ENCODE results near the gene INTS6. TPM values are rescaled to one million over a fixed set of nuclear protein-coding genes. Genes with fewer than 3 reads are reported as not detected.

Gene INTS6
- total RNA-seq, 1 experiment from 2014 or later: 78.5 TPM

DNA sequence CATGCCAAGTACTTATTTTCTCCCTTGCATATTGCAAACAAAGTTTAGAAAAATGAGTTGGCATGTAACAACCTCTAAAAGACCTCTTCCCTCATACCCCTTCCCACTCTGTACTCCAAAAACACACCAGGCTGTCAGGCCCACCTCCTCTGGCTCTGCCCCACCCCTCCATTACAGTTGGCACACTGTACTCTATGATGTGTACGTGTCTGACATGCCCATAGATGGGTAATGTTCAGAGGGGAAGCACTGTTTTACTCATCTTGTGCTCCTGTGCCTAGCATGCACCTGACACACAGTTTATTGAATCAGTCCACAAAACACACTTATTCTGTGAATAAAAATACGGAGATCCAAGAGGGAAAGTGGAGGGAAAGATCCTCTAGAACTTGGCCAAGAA, 67.7 kb downstream of the INTS6 start:
- TF ChIP-seq, protein P1, sequence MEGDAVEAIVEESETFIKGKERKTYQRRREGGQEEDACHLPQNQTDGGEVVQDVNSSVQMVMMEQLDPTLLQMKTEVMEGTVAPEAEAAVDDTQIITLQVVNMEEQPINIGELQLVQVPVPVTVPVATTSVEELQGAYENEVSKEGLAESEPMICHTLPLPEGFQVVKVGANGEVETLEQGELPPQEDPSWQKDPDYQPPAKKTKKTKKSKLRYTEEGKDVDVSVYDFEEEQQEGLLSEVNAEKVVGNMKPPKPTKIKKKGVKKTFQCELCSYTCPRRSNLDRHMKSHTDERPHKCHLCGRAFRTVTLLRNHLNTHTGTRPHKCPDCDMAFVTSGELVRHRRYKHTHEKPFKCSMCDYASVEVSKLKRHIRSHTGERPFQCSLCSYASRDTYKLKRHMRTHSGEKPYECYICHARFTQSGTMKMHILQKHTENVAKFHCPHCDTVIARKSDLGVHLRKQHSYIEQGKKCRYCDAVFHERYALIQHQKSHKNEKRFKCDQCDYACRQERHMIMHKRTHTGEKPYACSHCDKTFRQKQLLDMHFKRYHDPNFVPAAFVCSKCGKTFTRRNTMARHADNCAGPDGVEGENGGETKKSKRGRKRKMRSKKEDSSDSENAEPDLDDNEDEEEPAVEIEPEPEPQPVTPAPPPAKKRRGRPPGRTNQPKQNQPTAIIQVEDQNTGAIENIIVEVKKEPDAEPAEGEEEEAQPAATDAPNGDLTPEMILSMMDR (IDR thresholded peaks at IDR 0.05; ENCODE audit: unreplicated experiment): no peak
- intact Hi-C loops (cut with micrococcal nuclease): no loop called here
- H3K9me3 Mint-ChIP-seq (ENCODE audit: unreplicated experiment): no peaks in the 10 kb centered on the region
- H3K36me3 Mint-ChIP-seq (ENCODE audit: insufficient read depth, unreplicated experiment): peaks cover 38% of the 10 kb centered on the region
- no peaks in the 10 kb centered on the region for H3K27me3 Mint-ChIP-seq (ENCODE audit: insufficient read depth, unreplicated experiment)
- no peak for DNase-seq (ENCODE audit: unreplicated experiment)
- no TSS peak for BruUV-seq (replicated peaks)
- ChIA-PET CTCF (no interaction called here), POLR2A (no interaction called here)
- H3K4me1 Mint-ChIP-seq (ENCODE audit: insufficient read depth, unreplicated experiment): peaks cover 6% of the 10 kb centered on the region
- H3K4me3 Mint-ChIP-seq (ENCODE audit: unreplicated experiment): no peak overlapping the region
- H3K27ac Mint-ChIP-seq (ENCODE audit: low read depth, unreplicated experiment): no peak overlapping the region

DNA sequence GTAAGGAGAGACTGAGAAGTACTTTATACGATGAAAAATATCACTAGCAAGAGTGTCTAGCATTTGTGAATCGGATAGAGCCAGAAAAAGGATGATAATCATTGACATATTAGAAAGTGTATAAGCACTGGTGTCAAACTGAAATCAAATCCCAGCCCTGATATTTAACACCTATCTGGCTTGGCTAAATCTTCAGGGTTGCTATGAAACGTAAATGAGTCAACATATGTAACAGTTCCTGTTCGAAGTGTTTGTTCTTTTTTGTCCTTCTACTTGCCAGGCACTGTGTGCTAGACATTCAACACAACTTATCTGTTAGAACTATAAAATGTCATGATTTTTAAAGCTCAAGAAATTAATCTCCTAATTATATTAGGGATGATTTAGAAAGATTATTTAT, 72.6 kb downstream of the INTS6 start:
- Mint-ChIP-seq H3K27me3 (ENCODE audit: insufficient read depth, unreplicated experiment) (no peaks in the 10 kb centered on the region), H3K36me3 (ENCODE audit: insufficient read depth, unreplicated experiment) (peaks cover 65% of the 10 kb centered on the region), H3K9me3 (ENCODE audit: unreplicated experiment) (no peaks in the 10 kb centered on the region), H3K27ac (ENCODE audit: low read depth, unreplicated experiment) (peak overlapping the region; percentile 83), H3K4me3 (ENCODE audit: unreplicated experiment) (no peak overlapping the region), H3K4me1 (ENCODE audit: insufficient read depth, unreplicated experiment) (peaks cover 7% of the 10 kb centered on the region)
- ChIA-PET POLR2A (interaction anchor here (0.6 to 1.4 kb wide), 6 partner anchors 12 to 1180 kb away, joined by 3 to 4 read pairs (median 3); no protein-coding TSS in a partner anchor), CTCF (interaction anchor here (1.0 kb wide), 1 partner anchor 417 kb away, joined by 5 read pairs; no protein-coding TSS in a partner anchor)
- DNase-seq (ENCODE audit: unreplicated experiment): peak; percentile 62
- TF ChIP-seq, protein P1 (IDR thresholded peaks at IDR 0.05; ENCODE audit: unreplicated experiment): no peak
- no TSS peak for BruUV-seq (replicated peaks)
- intact Hi-C loops (cut with micrococcal nuclease): no loop called here

DNA sequence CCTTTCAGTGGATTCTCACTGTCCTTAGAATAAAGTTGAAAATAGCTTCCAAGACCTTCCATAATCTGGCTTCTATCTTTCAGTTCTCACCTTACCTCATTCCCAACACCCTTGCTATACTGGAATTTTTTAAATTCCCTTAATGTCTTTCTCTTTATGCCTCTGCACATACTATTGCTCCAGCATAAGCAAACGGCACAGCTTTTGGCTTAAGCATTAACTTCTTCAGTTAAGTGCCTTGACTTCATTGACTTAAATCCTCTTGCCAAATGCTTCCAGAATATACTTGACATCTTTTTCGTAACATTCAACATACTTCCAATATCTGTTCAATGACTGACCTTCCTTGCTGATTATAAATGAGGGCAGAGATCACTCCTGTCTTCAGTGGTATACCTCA, 79.4 kb downstream of the INTS6 start:
- Mint-ChIP-seq H3K36me3 (ENCODE audit: insufficient read depth, unreplicated experiment) (peaks cover 43% of the 10 kb centered on the region), H3K27ac (ENCODE audit: low read depth, unreplicated experiment) (no peak overlapping the region), H3K4me1 (ENCODE audit: insufficient read depth, unreplicated experiment) (peaks cover 9% of the 10 kb centered on the region), H3K9me3 (ENCODE audit: unreplicated experiment) (no peaks in the 10 kb centered on the region), H3K4me3 (ENCODE audit: unreplicated experiment) (no peak overlapping the region), H3K27me3 (ENCODE audit: insufficient read depth, unreplicated experiment) (no peaks in the 10 kb centered on the region)
- POLR2A ChIA-PET: interaction anchor here (0.7 kb wide), 1 partner anchor 428 kb away, joined by 4 read pairs; no protein-coding TSS in a partner anchor
- TF ChIP-seq, protein P1 (IDR thresholded peaks at IDR 0.05; ENCODE audit: unreplicated experiment): no peak
- DNase-seq (ENCODE audit: unreplicated experiment): no peak
- intact Hi-C loops (cut with micrococcal nuclease): no loop called here
- no TSS peak for BruUV-seq (replicated peaks)
- CTCF ChIA-PET: interaction anchor here (0.6 kb wide), 1 partner anchor 563 kb away, joined by 3 read pairs; no protein-coding TSS in a partner anchor

DNA sequence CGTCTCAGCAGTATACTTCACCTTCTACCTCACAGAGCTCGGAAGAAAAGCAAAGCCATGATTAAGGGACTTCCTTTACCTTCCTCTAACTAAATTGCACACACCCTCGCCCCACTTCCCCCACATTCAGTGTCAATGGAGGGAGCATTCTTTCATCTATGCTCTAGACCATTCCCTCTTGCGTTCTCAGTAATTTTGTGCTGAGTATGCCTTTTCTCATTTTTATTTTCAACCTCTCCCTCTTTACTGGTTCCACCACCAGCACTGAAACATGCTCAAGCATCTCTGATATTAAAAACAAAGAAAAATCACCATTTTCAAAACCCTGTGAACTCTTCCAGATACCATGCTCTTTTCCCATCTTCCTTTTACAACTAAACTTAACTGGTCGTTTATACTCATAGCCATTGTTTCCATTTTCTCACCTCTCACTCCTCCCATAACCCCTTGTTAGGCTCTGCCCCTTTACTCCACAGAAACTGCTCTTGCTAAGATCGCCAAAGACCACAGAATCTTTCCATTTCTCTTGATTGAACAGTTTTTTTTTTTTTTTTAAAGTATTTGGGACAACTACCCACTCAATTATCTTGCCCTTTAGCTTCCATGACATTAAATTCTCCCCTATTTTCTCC, 81.0 kb downstream of the INTS6 start:
- TF ChIP-seq, protein P1 (IDR thresholded peaks at IDR 0.05; ENCODE audit: unreplicated experiment): no peak
- Mint-ChIP-seq H3K27me3 (ENCODE audit: insufficient read depth, unreplicated experiment) (no peaks in the 10 kb centered on the region), H3K36me3 (ENCODE audit: insufficient read depth, unreplicated experiment) (peaks cover 35% of the 10 kb centered on the region), H3K27ac (ENCODE audit: low read depth, unreplicated experiment) (no peak overlapping the region), H3K9me3 (ENCODE audit: unreplicated experiment) (no peaks in the 10 kb centered on the region), H3K4me3 (ENCODE audit: unreplicated experiment) (no peak overlapping the region), H3K4me1 (ENCODE audit: insufficient read depth, unreplicated experiment) (peaks cover 9% of the 10 kb centered on the region)
- POLR2A ChIA-PET: no interaction called here
- no TSS peak for BruUV-seq (replicated peaks)
- no peak for DNase-seq (ENCODE audit: unreplicated experiment)
- CTCF ChIA-PET: no interaction called here
- intact Hi-C loops (cut with micrococcal nuclease): no loop called here
